ENCODE results near the gene FRMD4A. TPM values are rescaled to one million over a fixed set of nuclear protein-coding genes. Genes with fewer than 3 reads are reported as not detected.

FRMD4A gene
- total RNA-seq, 1 experiment from 2014 or later: 18.3 TPM

GRCh38 chr10:14278533-14278932 lies 52.2 kb downstream of the FRMD4A start:
- no TSS peak for BruUV-seq (replicated peaks)
- H3K79me2 ChIP-seq (ENCODE audit: low read depth): no peaks in the 10 kb centered on the region
- H3K27ac ChIP-seq: no peak overlapping the region
- H4K20me1 ChIP-seq (ENCODE audit: insufficient read depth): no peaks in the 10 kb centered on the region
- peaks cover 62% of the 10 kb centered on the region for H3K27me3 ChIP-seq (ENCODE audit: insufficient read depth, low read depth)
- H3K4me3 ChIP-seq: no peak overlapping the region
- TF ChIP-seq CTCF (conservative IDR thresholded peaks at IDR 0.05) (no peak), EZH2 (IDR thresholded peaks at IDR 0.05; ENCODE audit: low read depth) (no peak)
- CTCF ChIA-PET: no interaction called here
- H3K36me3 ChIP-seq (ENCODE audit: low read depth): no peaks in the 10 kb centered on the region
- H3K4me1 ChIP-seq (replicated peaks; ENCODE audit: insufficient read depth): no peaks in the 10 kb centered on the region
- H2AFZ ChIP-seq: no peak overlapping the region
- intact Hi-C loops (cut with micrococcal nuclease; ENCODE audit: unreplicated experiment): no loop called here
- DNase-seq: no peak
- H3K9me3 ChIP-seq (ENCODE audit: insufficient read depth, low read depth): no peaks in the 10 kb centered on the region
- no peaks in the 10 kb centered on the region for H3F3A ChIP-seq (ENCODE audit: insufficient read depth, low read depth)
- no peaks in the 10 kb centered on the region for H3K9me2 ChIP-seq (ENCODE audit: insufficient read depth)
- POLR2A ChIA-PET (ENCODE audit: unreplicated experiment): no interaction called here
- no peak overlapping the region for H3K4me2 ChIP-seq

GRCh38 chr10:14276210-14276609 lies 54.5 kb downstream of the FRMD4A start:
- TF ChIP-seq EZH2 (IDR thresholded peaks at IDR 0.05; ENCODE audit: low read depth) (no peak), CTCF (conservative IDR thresholded peaks at IDR 0.05) (no peak)
- Histone ChIP-seq H3K4me1 (replicated peaks; ENCODE audit: insufficient read depth) (no peaks in the 10 kb centered on the region), H2AFZ (no peak overlapping the region), H3K79me2 (ENCODE audit: low read depth) (no peaks in the 10 kb centered on the region), H3K4me2 (no peak overlapping the region), H4K20me1 (ENCODE audit: insufficient read depth) (no peaks in the 10 kb centered on the region), H3K9me3 (ENCODE audit: insufficient read depth, low read depth) (no peaks in the 10 kb centered on the region), H3K9me2 (ENCODE audit: insufficient read depth) (no peaks in the 10 kb centered on the region), H3K4me3 (no peak overlapping the region), H3F3A (ENCODE audit: insufficient read depth, low read depth) (no peaks in the 10 kb centered on the region), H3K36me3 (ENCODE audit: low read depth) (no peaks in the 10 kb centered on the region), H3K27ac (no peak overlapping the region), H3K27me3 (ENCODE audit: insufficient read depth, low read depth) (peaks cover 64% of the 10 kb centered on the region)
- ChIA-PET CTCF (no interaction called here), POLR2A (ENCODE audit: unreplicated experiment) (no interaction called here)
- no TSS peak for BruUV-seq (replicated peaks)
- no peak for DNase-seq
- intact Hi-C loops (cut with micrococcal nuclease; ENCODE audit: unreplicated experiment): no loop called here

GRCh38 chr10:14271621-14272020 lies 59.1 kb downstream of the FRMD4A start:
- TF ChIP-seq CTCF (conservative IDR thresholded peaks at IDR 0.05): no peak
- no peak for TF ChIP-seq EZH2 (IDR thresholded peaks at IDR 0.05; ENCODE audit: low read depth)
- H3K27me3 ChIP-seq (ENCODE audit: insufficient read depth, low read depth): peaks cover 68% of the 10 kb centered on the region
- ChIA-PET POLR2A (ENCODE audit: unreplicated experiment) (no interaction called here), CTCF (no interaction called here)
- intact Hi-C loops (cut with micrococcal nuclease; ENCODE audit: unreplicated experiment): no loop called here
- H3K36me3 ChIP-seq (ENCODE audit: low read depth): no peaks in the 10 kb centered on the region
- H3K9me2 ChIP-seq (ENCODE audit: insufficient read depth): no peaks in the 10 kb centered on the region
- no peaks in the 10 kb centered on the region for H4K20me1 ChIP-seq (ENCODE audit: insufficient read depth)
- no peak overlapping the region for H3K4me3 ChIP-seq
- no peak overlapping the region for H3K4me2 ChIP-seq
- BruUV-seq (replicated peaks): no TSS peak
- DNase-seq: no peak
- no peaks in the 10 kb centered on the region for H3K9me3 ChIP-seq (ENCODE audit: insufficient read depth, low read depth)
- no peaks in the 10 kb centered on the region for H3K4me1 ChIP-seq (replicated peaks; ENCODE audit: insufficient read depth)
- no peaks in the 10 kb centered on the region for H3F3A ChIP-seq (ENCODE audit: insufficient read depth, low read depth)
- no peak overlapping the region for H2AFZ ChIP-seq
- no peak overlapping the region for H3K27ac ChIP-seq
- H3K79me2 ChIP-seq (ENCODE audit: low read depth): no peaks in the 10 kb centered on the region
